HCT116 (cell line): Measurements from ENCODE around the gene LEKR1. TPM values are rescaled to one million over a fixed set of nuclear protein-coding genes. Genes with fewer than 3 reads are reported as not detected.

ENCODE experiments used
- ATAC-seq: fragments of 200-7000 bp; cut with Tn5 transposase; 2 replicates; pipeline ENCODE4 v1.9.1; 2020; ENCODE audit warnings: mild to moderate bottlenecking, moderate library complexity
- BruUV-seq: library from RNA; stranded (reverse); fragments of 400-500 nt; replicated peaks from 2 replicates; lab custom pipeline; 2021; lab: Mats Ljungman, UMichigan
- CTCF ChIA-PET: fragments of 300-600 bp; sonication (Branson Sonifier 250); formaldehyde crosslinking; loops from one replicate; lab custom pipeline; 2021; ENCODE audit warnings: antibody characterized with exemption; lab: Charles Lee
- POLR2A ChIA-PET: fragments of 300-600, 350-600 bp; sonication (Branson Sonifier 250); formaldehyde crosslinking; loops from one replicate; lab custom pipeline; 2021; ENCODE audit warnings: antibody characterized with exemption; lab: Charles Lee
- RAD21 ChIA-PET, 2 experiments: fragments of 300-600 bp; sonication (Branson Sonifier 250); formaldehyde crosslinking; loops; one replicate each; lab custom pipeline; 2023; ENCODE audit warnings: low total read pairs in 2 of 2; ENCODE audit not compliant: uncharacterized antibody in 2 of 2, unreplicated experiment in 2 of 2, low non-redundant PET in 1 of 2; lab: Charles Lee
- DNase-seq: peaks from one replicate; pipeline ENCODE4 v3.0.0-alpha.2; 2010; ENCODE audit warnings: low read depth, low spot score
- H2AFZ ChIP-seq: fragments of 200-600 bp; shearing (Covaris generic), sonication (generic); 2 replicates; pipeline ENCODE4 v1.6.1; 2017; ENCODE audit warnings: low read depth, mixed run types, mixed read lengths, antibody characterized with exemption, low read length; ENCODE audit not compliant: poor library complexity, severe bottlenecking
- H3K27ac ChIP-seq: 2 replicates; pipeline ENCODE4 v1.5.1; 2012; ENCODE audit warnings: low read depth, low read length
- H3K27me3 ChIP-seq: fragments of 200-600 bp; sonication (generic); 2 replicates; pipeline ENCODE4 v1.6.1; 2016; ENCODE audit warnings: mixed run types, low read length, mixed read lengths; ENCODE audit not compliant: insufficient read depth
- H3K36me3 ChIP-seq, 2 experiments: fragments of 200-500 bp in 1 of 2; fragments of 200-600 bp in 1 of 2; sonication (Bioruptor generic) in 1 of 2; sonication (generic) in 1 of 2; 2 replicates each; pipeline versions ENCODE4 v1.5.1 to v1.6.1; 2014 to 2016; ENCODE audit warnings: low read length in 2 of 2, inconsistent platforms in 1 of 2, mixed read lengths in 1 of 2, mixed run types in 1 of 2; ENCODE audit not compliant: insufficient read depth in 2 of 2, control insufficient read depth in 1 of 2
- H3K4me1 ChIP-seq, 2 experiments: fragments of 200-600 bp in 1 of 2; sonication (generic) in 1 of 2; 2 replicates each; pipeline versions ENCODE4 v1.5.1 to v1.6.1; 2012 to 2017; ENCODE audit warnings: low read length in 2 of 2, inconsistent platforms in 1 of 2, mild to moderate bottlenecking in 1 of 2, mixed read lengths in 1 of 2, mixed run types in 1 of 2, moderate library complexity in 1 of 2; ENCODE audit not compliant: insufficient read depth in 2 of 2, control insufficient read depth in 1 of 2
- H3K4me2 ChIP-seq: fragments of 200-600 bp; sonication (generic); 2 replicates; pipeline ENCODE4 v1.6.1; 2017; ENCODE audit warnings: mixed run types, low read length, mixed read lengths
- H3K4me3 ChIP-seq, 2 experiments: fragments of 200-600 bp in 1 of 2; sonication (generic) in 1 of 2; replicated peaks in 1 of 2; 2 replicates each; pipeline ENCODE4 v1.5.1; 2011 to 2016; ENCODE audit warnings: low read length in 2 of 2, control low read depth in 1 of 2, low read depth in 1 of 2, mild to moderate bottlenecking in 1 of 2, mixed read lengths in 1 of 2, mixed run types in 1 of 2
- H3K79me2 ChIP-seq: fragments of 200-600 bp; sonication (generic); 2 replicates; pipeline ENCODE4 v1.6.1; 2017; ENCODE audit warnings: mild to moderate bottlenecking, mixed run types, low read length, moderate library complexity, mixed read lengths; ENCODE audit not compliant: insufficient read depth
- H3K9ac ChIP-seq: fragments of 200-600 bp; sonication (generic); 2 replicates; pipeline ENCODE4 v1.6.1; 2016; ENCODE audit warnings: low read length, mixed read lengths
- H3K9me2 ChIP-seq: fragments of 200-600 bp; sonication (generic), shearing (Covaris generic); 2 replicates; pipeline ENCODE4 v1.6.1; 2017; ENCODE audit warnings: mixed run types, mild to moderate bottlenecking, moderate library complexity; ENCODE audit not compliant: insufficient read depth
- H3K9me3 ChIP-seq, 2 experiments: fragments of 200-500 bp in 1 of 2; fragments of 200-600 bp in 1 of 2; sonication (Bioruptor generic) in 1 of 2; sonication (generic) in 1 of 2; 2 replicates each; pipeline ENCODE4 v1.6.1; 2014 to 2017; ENCODE audit warnings: low read length in 2 of 2, mixed read lengths in 2 of 2, inconsistent platforms in 1 of 2, low read depth in 1 of 2, mild to moderate bottlenecking in 1 of 2, mixed run types in 1 of 2, moderate library complexity in 1 of 2; ENCODE audit not compliant: control insufficient read depth in 1 of 2, insufficient read depth in 1 of 2
- H4K20me1 ChIP-seq: fragments of 200-600 bp; sonication (generic), shearing (Covaris generic); 2 replicates; pipeline ENCODE4 v1.6.1; 2017; ENCODE audit warnings: mixed run types, mild to moderate bottlenecking, moderate library complexity; ENCODE audit not compliant: insufficient read depth
- CBX3 ChIP-seq: IDR thresholded peaks from 2 replicates; pipeline ENCODE4 v1.6.1; 2012; ENCODE audit warnings: low read depth
- EGR1 ChIP-seq: IDR thresholded peaks from 2 replicates; pipeline ENCODE4 v1.6.1; 2012; ENCODE audit warnings: low read depth
- ELF1 ChIP-seq: IDR thresholded peaks from 2 replicates; pipeline ENCODE4 v1.6.1; 2012; ENCODE audit warnings: low read depth, borderline replicate concordance
- EZH2 ChIP-seq: fragments of 200-600 bp; sonication (generic); IDR thresholded peaks from 2 replicates; pipeline ENCODE4 v1.6.1; 2017; ENCODE audit warnings: antibody characterized with exemption, mixed run types
- FOSL1 ChIP-seq: IDR thresholded peaks from 2 replicates; pipeline ENCODE4 v1.6.1; 2012; ENCODE audit warnings: low read depth
- JUND ChIP-seq: IDR thresholded peaks from 2 replicates; pipeline ENCODE4 v1.6.1; 2012
- POLR2AphosphoS5 ChIP-seq: IDR thresholded peaks from 2 replicates; pipeline ENCODE4 v1.6.1; 2011; ENCODE audit warnings: mild to moderate bottlenecking, low read depth, low read length, moderate library complexity
- RAD21 ChIP-seq: IDR thresholded peaks from 2 replicates; pipeline ENCODE4 v1.6.1; 2012; ENCODE audit warnings: low read depth, mild to moderate bottlenecking
- TCF7L2 ChIP-seq: IDR thresholded peaks from 2 replicates; pipeline ENCODE4 v1.7.0; 2011; ENCODE audit warnings: borderline replicate concordance, inconsistent platforms; ENCODE audit not compliant: insufficient read depth, insufficient read length; ENCODE audit errors: extremely low read depth
- YY1 ChIP-seq: IDR thresholded peaks from 2 replicates; pipeline ENCODE4 v1.6.1; 2011; ENCODE audit warnings: low read length, low read depth, moderate library complexity, mild to moderate bottlenecking; ENCODE audit not compliant: insufficient replicate concordance; ENCODE audit errors: extremely low read depth
- ZFX ChIP-seq: fragments of 450-650 bp; IDR thresholded peaks from 2 replicates; pipeline ENCODE4 v1.6.1; 2017
- ZNF274 ChIP-seq: fragments of 200-500 bp; sonication (Bioruptor generic); IDR thresholded peaks from 2 replicates; pipeline ENCODE4 v1.6.1; 2014; ENCODE audit warnings: mild to moderate bottlenecking, low read depth, low read length, inconsistent platforms
- intact Hi-C: fragments of 100-400 bp; cut with micrococcal nuclease; formaldehyde crosslinking; loops from 2 replicates; pipeline ENCODE4 v1.10.0; 2022
- total RNA-seq: library from RNA; stranded (reverse); gene quantifications from one replicate; pipeline ENCODE4 v1.2.1, GENCODE V29; 2021; ENCODE audit not compliant: unreplicated experiment
- TF ChIP-seq, protein P1 (sequence below): IDR thresholded peaks from 2 replicates; pipeline ENCODE4 v1.6.1; 2012
- TF ChIP-seq, protein P2 (sequence below): IDR thresholded peaks from 2 replicates; pipeline ENCODE4 v1.6.1; 2011; ENCODE audit warnings: mild to moderate bottlenecking, low read length, moderate library complexity; ENCODE audit not compliant: insufficient replicate concordance; ENCODE audit errors: extremely low read depth

The LEKR1 gene
- total RNA-seq, 1 experiment from 2014 or later: 2.1 TPM

DNA sequence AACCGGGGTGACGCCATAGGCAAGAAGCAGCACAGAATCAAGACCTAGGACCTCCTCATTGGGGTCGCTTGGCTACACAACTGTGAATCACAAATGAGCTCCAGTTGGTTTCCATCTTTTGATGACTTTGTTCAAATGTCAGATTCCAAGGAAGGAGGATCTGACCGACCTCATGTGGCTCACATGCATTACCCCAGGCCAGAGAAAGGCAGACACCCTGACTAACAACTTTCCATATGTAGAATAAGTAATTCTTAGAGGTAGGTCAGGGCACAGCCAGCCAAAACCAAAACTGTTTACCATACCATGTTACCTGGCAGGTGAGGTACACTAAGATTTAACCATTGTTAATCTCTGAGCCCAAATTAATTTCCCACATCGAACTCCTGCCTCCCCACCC, 237.3 kb downstream of the LEKR1 start:
- H3K4me2 ChIP-seq: no peak overlapping the region
- no TSS peak for BruUV-seq
- RAD21 ChIA-PET: no interaction called here
- no peaks in the 10 kb centered on the region for H3K9me2 ChIP-seq
- POLR2A ChIA-PET: no interaction called here
- no peak overlapping the region for H3K4me3 ChIP-seq
- no peaks in the 10 kb centered on the region for H4K20me1 ChIP-seq
- DNase-seq (no peak), ATAC-seq (no peak)
- intact Hi-C loops: no loop called here
- TF ChIP-seq, protein P1, sequence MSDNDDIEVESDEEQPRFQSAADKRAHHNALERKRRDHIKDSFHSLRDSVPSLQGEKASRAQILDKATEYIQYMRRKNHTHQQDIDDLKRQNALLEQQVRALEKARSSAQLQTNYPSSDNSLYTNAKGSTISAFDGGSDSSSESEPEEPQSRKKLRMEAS: no peak
- TF ChIP-seq FOSL1: no peak
- TF ChIP-seq ZFX: no peak
- H3K79me2 ChIP-seq: no peaks in the 10 kb centered on the region
- no peaks in the 10 kb centered on the region for H3K36me3 ChIP-seq
- H3K27me3 ChIP-seq: no peaks in the 10 kb centered on the region
- no peaks in the 10 kb centered on the region for H3K9me3 ChIP-seq
- CTCF ChIA-PET: no interaction called here
- no peaks in the 10 kb centered on the region for H3K4me1 ChIP-seq
- H2AFZ ChIP-seq: no peak overlapping the region
- H3K27ac ChIP-seq: no peak overlapping the region
- no peak overlapping the region for H3K9ac ChIP-seq

- H3K4me2 ChIP-seq: no peak overlapping the region
- RAD21 ChIA-PET: no interaction called here
- H4K20me1 ChIP-seq: no peaks in the 10 kb centered on the region
- no peak overlapping the region for H3K27ac ChIP-seq
- H3K27me3 ChIP-seq: no peaks in the 10 kb centered on the region
- ATAC-seq: no peak
- no peaks in the 10 kb centered on the region for H3K4me1 ChIP-seq
- H3K4me3 ChIP-seq: no peak overlapping the region
- intact Hi-C loops: no loop called here
- POLR2A ChIA-PET: no interaction called here
- H3K9me2 ChIP-seq: no peaks in the 10 kb centered on the region
- no peak overlapping the region for H2AFZ ChIP-seq
- no peak overlapping the region for H3K9ac ChIP-seq
- BruUV-seq: no TSS peak
- no peaks in the 10 kb centered on the region for H3K36me3 ChIP-seq
- no peak for DNase-seq
- H3K79me2 ChIP-seq: no peaks in the 10 kb centered on the region
- CTCF ChIA-PET: no interaction called here
- TF ChIP-seq EZH2 (no peak), CBX3 (no peak), POLR2AphosphoS5 (no peak), ZFX (no peak), EGR1 (no peak), TCF7L2 (no peak), ZNF274 (no peak), JUND (no peak), YY1 (no peak), RAD21 (no peak), ELF1 (no peak)
- TF ChIP-seq, protein P1: no peak
- TF ChIP-seq, protein P2, sequence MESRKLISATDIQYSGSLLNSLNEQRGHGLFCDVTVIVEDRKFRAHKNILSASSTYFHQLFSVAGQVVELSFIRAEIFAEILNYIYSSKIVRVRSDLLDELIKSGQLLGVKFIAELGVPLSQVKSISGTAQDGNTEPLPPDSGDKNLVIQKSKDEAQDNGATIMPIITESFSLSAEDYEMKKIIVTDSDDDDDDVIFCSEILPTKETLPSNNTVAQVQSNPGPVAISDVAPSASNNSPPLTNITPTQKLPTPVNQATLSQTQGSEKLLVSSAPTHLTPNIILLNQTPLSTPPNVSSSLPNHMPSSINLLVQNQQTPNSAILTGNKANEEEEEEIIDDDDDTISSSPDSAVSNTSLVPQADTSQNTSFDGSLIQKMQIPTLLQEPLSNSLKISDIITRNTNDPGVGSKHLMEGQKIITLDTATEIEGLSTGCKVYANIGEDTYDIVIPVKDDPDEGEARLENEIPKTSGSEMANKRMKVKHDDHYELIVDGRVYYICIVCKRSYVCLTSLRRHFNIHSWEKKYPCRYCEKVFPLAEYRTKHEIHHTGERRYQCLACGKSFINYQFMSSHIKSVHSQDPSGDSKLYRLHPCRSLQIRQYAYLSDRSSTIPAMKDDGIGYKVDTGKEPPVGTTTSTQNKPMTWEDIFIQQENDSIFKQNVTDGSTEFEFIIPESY: no peak
- H3K9me3 ChIP-seq: no peaks in the 10 kb centered on the region
Measured at GRCh38 chr3:157063926-157064325, 237.8 kb downstream of the LEKR1 start.
